Pancreas (tissue), 10 donors: ENCODE data around the gene KATNAL1. TPM values are rescaled to one million over a fixed set of nuclear protein-coding genes. Genes with fewer than 3 reads are reported as not detected.

Source experiments
- ATAC-seq, 4 donors: fragments of 200-7000 bp; cut with Tn5 transposase; one replicate each; pipeline versions ENCODE4 v1.8.0 to v1.9.1; 2020; ENCODE audit warnings: mild to moderate bottlenecking in 4 of 4, moderate library complexity in 4 of 4
- DNase-seq, 6 donors: peaks; one replicate each; pipeline ENCODE4 v3.0.0-alpha.2; 2020
- FAIRE-seq: peaks from 2 replicates; lab custom pipeline; 2012; peaks lifted over from hg19 to GRCh38; lab: Jason Lieb, UNC
- H3K27ac ChIP-seq, 4 donors: fragments of 200-600 bp; sonication (generic); 1 replicate in 3 of 4; 2 replicates in 1 of 4; pipeline versions ENCODE4 v1.5.0 to v1.8.0; 2020
- H3K27me3 ChIP-seq, 4 donors: fragments of 200-600 bp; one replicate each; pipeline ENCODE4 v1.8.0; 2021
- H3K36me3 ChIP-seq, 3 donors: fragments of 200-600 bp; sonication (generic) in 1 of 3; one replicate each; pipeline versions ENCODE4 v1.5.0 to v1.8.0; 2020 to 2021
- H3K4me1 ChIP-seq, 3 donors: fragments of 200-600 bp; one replicate each; pipeline ENCODE4 v1.8.0; 2021
- H3K4me3 ChIP-seq, 4 donors: fragments of 200-600 bp; sonication (generic) in 2 of 4; one replicate each; pipeline versions ENCODE4 v1.5.0 to v1.8.0; 2020 to 2021
- H3K9me3 ChIP-seq, 4 donors: fragments of 200-600 bp; one replicate each; pipeline ENCODE4 v1.8.0; 2021
- whole genome bisulfite sequencing, 2 donors: extraction: QIAGEN DNeasy Blood & Tissue Kit; methylation state at CpG; one replicate each; pipeline ENCODE4 v1.1.7; 2013; 5-methylcytosine and 5-hydroxymethylcytosine counted together
- intact Hi-C, 3 donors: fragments of 100-400 bp; cut with DNase I; formaldehyde crosslinking; loops; one replicate each; pipeline versions ENCODE4 v1.11.1 to v1.14.2; 2022
- polyA plus RNA-seq, 2 donors: library from polyadenylated mRNA; stranded (reverse); fragments of 200-250 nt; gene quantifications; one replicate each; pipeline ENCODE4 v1.2.3, GENCODE V29; 2013
- total RNA-seq, 6 donors: library from RNA; stranded (reverse); fragmentation: NEBNext Ultra II Directional in 4 of 6; extraction: Animal tissue kit (Norgen Biotek cat#: 25700) in 4 of 6; gene quantifications; one replicate each; pipeline versions ENCODE4 v1.2.1 to v1.2.4, GENCODE V29; 2021 to 2023
- TF ChIP-seq, protein P1 (sequence below), 4 donors: fragments of 200-600 bp; sonication (generic) in 3 of 4; IDR thresholded peaks; one replicate each; pipeline versions ENCODE4 v1.5.0 to v1.8.0; 2021; ENCODE audit warnings: antibody characterized with exemption in 4 of 4
- donor health status: healthy with polysubstance abuse.
- donor health status: DM: no; HTN: no; CAD: no; lungs with moderate emphysema.
- donor health status: DM: no; HTN: no; CAD: no.
- donor health status: control.
- donor health status: control.
- donor health status: Bipolar disorder and iron deficiency.
- donor health status: DM: yes; HTN: yes; CAD: no.
- donor health status: DM: no; HTN: no; CAD: no.
- donor health status: DM: no; HTN: no; CAD: no.
- donor health status: DM: yes; HTN: yes; CAD: no.

The KATNAL1 gene
- total and polyA plus RNA-seq, 8 donors = 1.1 to 9.3 (median 2.6) TPM

DNA sequence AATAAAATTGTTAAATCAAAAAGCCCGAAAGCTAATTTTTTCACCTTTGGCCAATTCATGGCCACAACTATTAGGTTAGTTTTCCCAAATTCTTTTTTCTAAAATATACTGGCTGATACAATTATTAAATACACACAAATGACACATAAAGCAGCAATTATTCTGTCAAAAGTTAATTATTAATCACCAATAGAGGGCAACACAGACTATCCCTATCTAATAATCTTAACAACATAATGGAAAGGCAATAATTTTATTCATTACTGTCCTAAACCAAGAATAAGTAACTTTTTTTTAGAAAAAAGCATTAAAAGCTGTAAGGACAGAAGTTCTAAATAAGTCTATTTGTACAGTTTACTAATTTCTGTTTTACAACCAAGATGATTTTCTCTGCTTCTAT, 51.7 kb downstream of the KATNAL1 start:
- Histone ChIP-seq H3K27ac (no peak overlapping the region), H3K27me3 (no peaks in the 10 kb centered on the region), H3K4me1 (peaks cover 0 to 5% (median 0%) of the 10 kb centered on the region in 3 donors), H3K36me3 (no peaks in the 10 kb centered on the region), H3K4me3 (no peak overlapping the region), H3K9me3 (no peaks in the 10 kb centered on the region)
- FAIRE-seq (peak; percentile 79), DNase-seq (no peak), ATAC-seq (peak in 2 of 4 donors; percentile 30 to 42)
- WGBS, 2 donors = 79% methylated on average over 1 of the region's 1 CpG
- intact Hi-C loops = no loop called here
- TF ChIP-seq, protein P1, sequence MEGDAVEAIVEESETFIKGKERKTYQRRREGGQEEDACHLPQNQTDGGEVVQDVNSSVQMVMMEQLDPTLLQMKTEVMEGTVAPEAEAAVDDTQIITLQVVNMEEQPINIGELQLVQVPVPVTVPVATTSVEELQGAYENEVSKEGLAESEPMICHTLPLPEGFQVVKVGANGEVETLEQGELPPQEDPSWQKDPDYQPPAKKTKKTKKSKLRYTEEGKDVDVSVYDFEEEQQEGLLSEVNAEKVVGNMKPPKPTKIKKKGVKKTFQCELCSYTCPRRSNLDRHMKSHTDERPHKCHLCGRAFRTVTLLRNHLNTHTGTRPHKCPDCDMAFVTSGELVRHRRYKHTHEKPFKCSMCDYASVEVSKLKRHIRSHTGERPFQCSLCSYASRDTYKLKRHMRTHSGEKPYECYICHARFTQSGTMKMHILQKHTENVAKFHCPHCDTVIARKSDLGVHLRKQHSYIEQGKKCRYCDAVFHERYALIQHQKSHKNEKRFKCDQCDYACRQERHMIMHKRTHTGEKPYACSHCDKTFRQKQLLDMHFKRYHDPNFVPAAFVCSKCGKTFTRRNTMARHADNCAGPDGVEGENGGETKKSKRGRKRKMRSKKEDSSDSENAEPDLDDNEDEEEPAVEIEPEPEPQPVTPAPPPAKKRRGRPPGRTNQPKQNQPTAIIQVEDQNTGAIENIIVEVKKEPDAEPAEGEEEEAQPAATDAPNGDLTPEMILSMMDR (IDR thresholded peaks at IDR 0.05) = no peak

DNA sequence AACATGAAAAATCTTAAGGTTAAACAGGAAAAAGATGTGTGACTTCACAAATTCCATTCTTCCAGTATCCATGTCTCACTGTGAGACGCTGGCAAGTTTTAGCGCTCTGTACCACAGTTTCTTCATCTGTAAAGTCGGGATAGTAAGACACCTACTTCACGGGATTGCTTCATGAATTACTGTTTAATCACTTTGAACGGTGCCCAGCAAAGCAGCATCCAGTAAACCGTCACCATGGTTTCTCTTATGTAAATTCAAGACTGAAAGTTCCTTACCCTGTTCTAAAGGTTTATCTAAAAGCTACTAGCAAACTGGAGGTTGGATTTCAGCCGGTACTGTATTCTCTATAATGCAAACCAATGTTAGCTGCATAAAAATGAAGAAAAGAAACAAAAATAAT, 53.5 kb downstream of the KATNAL1 start:
- H3K27me3 ChIP-seq = no peaks in the 10 kb centered on the region
- FAIRE-seq (no peak), ATAC-seq (no peak), DNase-seq (no peak)
- WGBS, 2 donors = 89 to 90% methylated on average over 7 of the region's 7 CpGs
- H3K9me3 ChIP-seq = no peaks in the 10 kb centered on the region
- H3K36me3 ChIP-seq = no peaks in the 10 kb centered on the region
- intact Hi-C loops = no loop called here
- H3K4me3 ChIP-seq = no peak overlapping the region
- H3K4me1 ChIP-seq = peaks cover 0 to 5% (median 0%) of the 10 kb centered on the region in 3 donors
- H3K27ac ChIP-seq = no peak overlapping the region
- TF ChIP-seq, protein P1 (IDR thresholded peaks at IDR 0.05) = no peak

DNA sequence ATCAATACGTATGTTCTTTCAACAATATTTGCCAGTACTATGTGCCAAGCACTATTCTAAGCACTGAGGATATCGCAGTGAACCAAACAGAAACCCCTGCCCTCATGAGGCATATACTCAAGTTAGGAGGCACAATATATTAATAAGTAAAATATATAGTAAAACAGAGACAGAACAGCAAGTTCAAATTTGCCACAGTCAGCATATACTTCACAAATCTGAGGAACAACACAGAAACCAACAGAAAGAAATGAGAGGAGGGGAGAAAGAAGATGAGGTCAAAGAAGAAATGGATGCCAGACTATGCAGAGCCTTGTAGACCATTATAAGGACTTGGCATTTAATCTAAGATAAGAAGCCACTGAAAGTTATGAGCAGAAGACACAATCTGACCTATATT, 59.9 kb downstream of the KATNAL1 start:
- Histone ChIP-seq H3K36me3 (no peaks in the 10 kb centered on the region), H3K4me3 (no peak overlapping the region), H3K27ac (no peak overlapping the region), H3K27me3 (no peaks in the 10 kb centered on the region), H3K4me1 (no peaks in the 10 kb centered on the region), H3K9me3 (no peaks in the 10 kb centered on the region)
- intact Hi-C loops = no loop called here
- WGBS, 2 donors = 92 to 96% methylated on average over 2 of the region's 2 CpGs
- no peak for DNase-seq
- no peak for ATAC-seq
- TF ChIP-seq, protein P1 (IDR thresholded peaks at IDR 0.05) = no peak
- no peak for FAIRE-seq

DNA sequence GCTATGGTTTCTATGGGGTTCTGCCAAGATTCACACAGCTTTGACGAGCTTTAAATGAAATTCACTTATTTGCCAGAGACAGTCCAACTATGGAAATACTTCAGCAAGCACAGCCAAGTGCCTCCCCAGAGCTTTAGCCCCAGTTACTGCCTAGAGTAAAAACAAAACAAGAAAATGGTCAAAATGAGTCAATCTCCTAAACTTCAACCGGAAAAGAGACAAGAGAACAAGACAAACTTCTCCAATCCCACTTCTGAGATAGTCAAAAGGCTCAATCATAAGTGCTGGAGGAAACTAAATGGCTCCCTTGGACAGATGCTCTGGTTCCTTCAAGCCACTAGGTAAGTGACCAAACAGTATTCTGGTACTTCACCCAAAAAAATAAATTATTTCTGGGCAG, 65.8 kb downstream of the KATNAL1 start:
- no peak overlapping the region for H3K27ac ChIP-seq
- DNase-seq = no peak
- intact Hi-C loops = no loop called here
- no peaks in the 10 kb centered on the region for H3K4me1 ChIP-seq
- no peak for FAIRE-seq
- TF ChIP-seq, protein P1 (IDR thresholded peaks at IDR 0.05) = no peak
- H3K4me3 ChIP-seq = no peak overlapping the region
- WGBS, 2 donors = 81 to 88% methylated on average over 2 of the region's 2 CpGs
- no peaks in the 10 kb centered on the region for H3K36me3 ChIP-seq
- H3K27me3 ChIP-seq = no peaks in the 10 kb centered on the region
- H3K9me3 ChIP-seq = no peaks in the 10 kb centered on the region
- ATAC-seq = no peak

DNA sequence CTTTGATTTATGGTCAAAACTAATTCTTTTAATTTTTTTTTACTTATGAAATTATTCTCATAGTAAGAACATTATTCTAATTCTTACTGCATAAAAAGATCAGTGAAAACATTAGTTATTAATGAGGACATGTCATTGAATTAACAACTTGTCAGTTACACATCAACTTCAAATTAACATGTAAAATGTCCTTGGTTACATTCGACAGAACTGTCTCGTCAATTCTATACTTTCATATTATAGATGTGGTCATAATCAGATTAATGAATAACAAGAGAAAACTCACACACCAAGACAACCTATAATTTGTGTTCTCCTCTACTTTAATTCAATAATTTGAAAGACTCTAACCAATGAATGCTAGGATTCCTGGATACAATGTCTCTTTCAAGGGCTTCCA, 66.7 kb downstream of the KATNAL1 start:
- Histone ChIP-seq H3K4me1 (no peaks in the 10 kb centered on the region), H3K36me3 (no peaks in the 10 kb centered on the region), H3K27ac (no peak overlapping the region), H3K27me3 (no peaks in the 10 kb centered on the region), H3K9me3 (no peaks in the 10 kb centered on the region), H3K4me3 (no peak overlapping the region)
- FAIRE-seq (peak; percentile 73), DNase-seq (no peak), ATAC-seq (no peak)
- TF ChIP-seq, protein P1 (IDR thresholded peaks at IDR 0.05) = no peak
- WGBS, 2 donors = 14 to 33% methylated on average over 2 of the region's 2 CpGs
- intact Hi-C loops = no loop called here
